ENCODE data around the gene PLAGL1.

GRCh38 chr6:144055121-144055931, 47.3 kb upstream of the PLAGL1 start:
- no peak for TF ChIP-seq SMC3 (IDR thresholded peaks at IDR 0.05)
- TF ChIP-seq POLR2AphosphoS2 (conservative IDR thresholded peaks at IDR 0.05; ENCODE audit: low read length) = no peak
- TF ChIP-seq RFX5 (IDR thresholded peaks at IDR 0.05) = no peak
- no peak for TF ChIP-seq POLR2A (IDR thresholded peaks at IDR 0.05; ENCODE audit: low read length)
- no peak for TF ChIP-seq REST (IDR thresholded peaks at IDR 0.05)
- TF ChIP-seq MAX (IDR thresholded peaks at IDR 0.05) = no peak
- TF ChIP-seq CTCF (IDR thresholded peaks at IDR 0.05) = no peak

All from A549 (cell line).